Mammary epithelial cell (primary cell): ENCODE measurements around the gene SPAG17.

Source experiments
- EZH2 ChIP-seq: IDR thresholded peaks from 2 replicates; pipeline ENCODE4 v1.6.1; 2012; ENCODE audit warnings: low read length, inconsistent platforms, borderline replicate concordance
- TF ChIP-seq, protein P1 (sequence below), 2 donors: IDR thresholded peaks in 1 of 2; conservative IDR thresholded peaks in 1 of 2; 2 replicates each; pipeline ENCODE4 v1.5.1; 2011 to 2012; ENCODE audit warnings: inconsistent platforms in 2 of 2, low read length in 2 of 2, mild to moderate bottlenecking in 2 of 2, control low read depth in 1 of 2, low read depth in 1 of 2; ENCODE audit not compliant: insufficient read depth in 1 of 2; ENCODE audit errors: extremely low read depth in 1 of 2

DNA sequence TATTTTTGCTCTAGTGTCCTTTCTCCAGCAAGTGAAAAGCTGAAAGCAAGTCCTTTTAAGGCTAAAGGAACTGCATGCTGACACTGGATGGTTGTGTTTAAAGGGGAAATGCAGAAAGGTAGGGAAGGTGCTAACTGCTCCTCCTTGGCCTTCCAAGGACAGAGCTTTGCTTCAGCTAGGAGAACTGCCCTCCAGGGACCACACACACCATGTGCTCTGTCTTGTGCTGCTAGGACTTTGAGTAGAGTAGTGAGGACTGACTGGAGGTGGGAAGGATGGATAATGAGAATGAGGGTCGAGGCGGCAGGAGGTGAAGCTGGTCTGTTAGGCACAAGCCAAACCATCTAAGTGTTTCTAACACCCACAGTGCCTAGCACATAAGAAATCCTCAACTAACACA lies 177.6 kb downstream of the SPAG17 start:
- TF ChIP-seq, protein P1, sequence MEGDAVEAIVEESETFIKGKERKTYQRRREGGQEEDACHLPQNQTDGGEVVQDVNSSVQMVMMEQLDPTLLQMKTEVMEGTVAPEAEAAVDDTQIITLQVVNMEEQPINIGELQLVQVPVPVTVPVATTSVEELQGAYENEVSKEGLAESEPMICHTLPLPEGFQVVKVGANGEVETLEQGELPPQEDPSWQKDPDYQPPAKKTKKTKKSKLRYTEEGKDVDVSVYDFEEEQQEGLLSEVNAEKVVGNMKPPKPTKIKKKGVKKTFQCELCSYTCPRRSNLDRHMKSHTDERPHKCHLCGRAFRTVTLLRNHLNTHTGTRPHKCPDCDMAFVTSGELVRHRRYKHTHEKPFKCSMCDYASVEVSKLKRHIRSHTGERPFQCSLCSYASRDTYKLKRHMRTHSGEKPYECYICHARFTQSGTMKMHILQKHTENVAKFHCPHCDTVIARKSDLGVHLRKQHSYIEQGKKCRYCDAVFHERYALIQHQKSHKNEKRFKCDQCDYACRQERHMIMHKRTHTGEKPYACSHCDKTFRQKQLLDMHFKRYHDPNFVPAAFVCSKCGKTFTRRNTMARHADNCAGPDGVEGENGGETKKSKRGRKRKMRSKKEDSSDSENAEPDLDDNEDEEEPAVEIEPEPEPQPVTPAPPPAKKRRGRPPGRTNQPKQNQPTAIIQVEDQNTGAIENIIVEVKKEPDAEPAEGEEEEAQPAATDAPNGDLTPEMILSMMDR (conservative IDR thresholded peaks at IDR 0.05 in 1 of 2, IDR thresholded peaks at IDR 0.05 in 1 of 2; ENCODE audit: extremely low read depth in 1 of 2, insufficient read depth in 1 of 2, low read depth in 1 of 2, low read length in 2 of 2): no peak
- TF ChIP-seq EZH2: no peak
